ENCODE results near the gene CSTPP1.

CSTPP1 gene

GRCh38 chr11:47160753-47161133 is 224.2 kb downstream of the CSTPP1 start:
- TF ChIP-seq GABPA (IDR thresholded peaks at IDR 0.05; ENCODE audit: low read depth), result no peak
- no peak for TF ChIP-seq REST (IDR thresholded peaks at IDR 0.05; ENCODE audit: insufficient replicate concordance, low read depth)
- TF ChIP-seq CTCF (IDR thresholded peaks at IDR 0.05; ENCODE audit: insufficient read depth, low read length), result no peak
- no peak for TF ChIP-seq POLR2AphosphoS5 (IDR thresholded peaks at IDR 0.05; ENCODE audit: low read depth)
- no peak for TF ChIP-seq SPI1 (IDR thresholded peaks at IDR 0.05; ENCODE audit: borderline replicate concordance, low read depth)
- H3K4me3 ChIP-seq (replicated peaks; ENCODE audit: insufficient read depth, low read length), result no peak overlapping the region
- H3K27ac ChIP-seq (replicated peaks), result no peak overlapping the region
- H3K27me3 ChIP-seq (ENCODE audit: insufficient read depth, poor library complexity, severe bottlenecking), result no peaks in the 10 kb centered on the region
- no peak for DNase-seq (ENCODE audit: low read depth in 1 of 2, low spot score in 1 of 2)

- peak; percentile 11; the same call in 1 of the 2 replicates for TF ChIP-seq POLR2AphosphoS5 (IDR thresholded peaks at IDR 0.05; ENCODE audit: low read depth)
- no peak for TF ChIP-seq SPI1 (IDR thresholded peaks at IDR 0.05; ENCODE audit: borderline replicate concordance, low read depth)
- TF ChIP-seq CTCF (IDR thresholded peaks at IDR 0.05; ENCODE audit: insufficient read depth, low read length), result peak; percentile 86
- H3K27ac ChIP-seq (replicated peaks), result no peak overlapping the region
- no peak overlapping the region for H3K4me3 ChIP-seq (replicated peaks; ENCODE audit: insufficient read depth, low read length)
- peak in 1 of 2 experiments; percentile 61 for DNase-seq (ENCODE audit: low read depth in 1 of 2, low spot score in 1 of 2)
- H3K27me3 ChIP-seq (ENCODE audit: insufficient read depth, poor library complexity, severe bottlenecking), result no peaks in the 10 kb centered on the region
Measured at GRCh38 chr11:47161134-47161854, 224.7 kb downstream of the CSTPP1 start.

GRCh38 chr11:47161890-47162289 is 225.3 kb downstream of the CSTPP1 start:
- TF ChIP-seq CTCF (IDR thresholded peaks at IDR 0.05; ENCODE audit: insufficient read depth, low read length), result no peak
- TF ChIP-seq POLR2AphosphoS5 (IDR thresholded peaks at IDR 0.05; ENCODE audit: low read depth), result no peak; the same call in none of the 2 replicates
- TF ChIP-seq SPI1 (IDR thresholded peaks at IDR 0.05; ENCODE audit: borderline replicate concordance, low read depth), result no peak
- TF ChIP-seq GABPA (IDR thresholded peaks at IDR 0.05; ENCODE audit: low read depth), result no peak
- TF ChIP-seq REST (IDR thresholded peaks at IDR 0.05; ENCODE audit: insufficient replicate concordance, low read depth), result no peak
- no peak overlapping the region for H3K4me3 ChIP-seq (replicated peaks; ENCODE audit: insufficient read depth, low read length)
- DNase-seq (ENCODE audit: low read depth in 1 of 2, low spot score in 1 of 2), result no peak
- H3K27me3 ChIP-seq (ENCODE audit: insufficient read depth, poor library complexity, severe bottlenecking), result no peaks in the 10 kb centered on the region
- H3K27ac ChIP-seq (replicated peaks), result no peak overlapping the region

- no peak for DNase-seq (ENCODE audit: low read depth in 1 of 2, low spot score in 1 of 2)
- Histone ChIP-seq H3K27ac (replicated peaks) (no peak overlapping the region), H3K27me3 (ENCODE audit: insufficient read depth, poor library complexity, severe bottlenecking) (no peaks in the 10 kb centered on the region), H3K4me3 (replicated peaks; ENCODE audit: insufficient read depth, low read length) (no peak overlapping the region)
- peak; percentile 23; the same call in 1 of the 2 replicates for TF ChIP-seq POLR2AphosphoS5 (IDR thresholded peaks at IDR 0.05; ENCODE audit: low read depth)
- TF ChIP-seq REST (IDR thresholded peaks at IDR 0.05; ENCODE audit: insufficient replicate concordance, low read depth), result no peak
Measured at GRCh38 chr11:47162426-47162825, 225.9 kb downstream of the CSTPP1 start.

All from HL-60 (cell line).